ENCODE measurements around the gene SORCS2. TPM values are rescaled to one million over a fixed set of nuclear protein-coding genes. Genes with fewer than 3 reads are reported as not detected.

The SORCS2 gene
- total RNA-seq, 1 experiment from 2014 or later, result not detected

DNA sequence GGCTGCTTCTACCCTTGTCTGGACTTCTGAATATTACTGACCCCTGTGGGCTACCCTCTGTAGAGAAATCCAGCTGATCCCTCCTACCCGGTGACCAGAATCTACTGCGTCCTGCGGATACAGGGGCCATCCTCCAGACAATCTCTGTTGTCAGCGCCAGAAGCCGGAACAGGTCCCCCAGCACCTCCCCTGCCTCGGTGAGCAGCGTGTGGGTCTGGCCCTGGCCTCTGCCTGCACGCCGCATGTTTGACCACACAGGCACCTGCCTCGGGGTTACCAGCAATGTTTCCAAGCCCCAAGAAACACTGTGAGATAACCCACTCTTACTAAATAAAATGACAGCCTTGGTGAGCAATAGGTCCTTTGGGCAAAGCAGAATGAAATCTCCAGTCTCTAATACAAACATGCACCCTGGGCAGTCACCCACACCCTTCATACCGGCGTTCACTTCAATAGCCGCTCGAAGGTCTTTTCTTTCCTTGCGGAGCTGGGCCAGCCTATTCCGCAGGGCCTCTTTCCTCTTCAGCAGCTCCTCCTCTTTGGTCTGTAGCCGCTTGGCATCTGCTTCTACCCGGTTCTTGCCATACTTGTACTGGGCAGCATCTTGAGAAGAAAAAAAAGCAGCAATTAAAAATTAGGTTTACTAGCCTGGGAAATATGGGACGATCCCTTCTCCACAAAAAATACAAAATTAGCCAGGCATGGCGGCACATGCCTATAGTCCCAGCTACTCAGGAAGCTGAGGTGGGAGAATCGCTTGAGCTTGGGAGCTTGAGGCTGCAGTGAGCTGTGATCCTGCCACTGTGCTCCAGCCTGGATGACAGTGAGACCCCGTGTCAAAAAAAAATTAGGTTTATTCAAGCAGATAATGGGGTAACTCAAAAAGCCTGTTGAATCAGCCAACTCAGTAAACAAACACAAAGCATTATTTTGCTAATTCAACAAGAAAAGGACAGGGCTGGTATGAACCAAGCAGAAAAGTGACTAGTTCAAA, 582.3 kb downstream of the SORCS2 start:
- H3K27me3 Mint-ChIP-seq (ENCODE audit: unreplicated experiment), result no peaks in the 10 kb centered on the region
- intact Hi-C loops (cut with micrococcal nuclease; ENCODE audit: unreplicated experiment), result no loop called here
- no peaks in the 10 kb centered on the region for H3K9me3 Mint-ChIP-seq (ENCODE audit: low read depth, unreplicated experiment)
- H3K36me3 Mint-ChIP-seq (ENCODE audit: insufficient read depth, unreplicated experiment), result peaks cover 54% of the 10 kb centered on the region
- no peak for DNase-seq
- no peak for TF ChIP-seq CTCF (IDR thresholded peaks at IDR 0.05; ENCODE audit: unreplicated experiment)
- H3K27ac Mint-ChIP-seq (ENCODE audit: unreplicated experiment), result no peak overlapping the region
- no peak overlapping the region for H3K4me3 Mint-ChIP-seq (ENCODE audit: low read depth, unreplicated experiment)
- TSS peak; percentile 10 for BruUV-seq (replicated peaks)
- H3K4me1 Mint-ChIP-seq (ENCODE audit: low read depth, unreplicated experiment), result peaks cover 9% of the 10 kb centered on the region
- CTCF ChIA-PET, result no interaction called here

DNA sequence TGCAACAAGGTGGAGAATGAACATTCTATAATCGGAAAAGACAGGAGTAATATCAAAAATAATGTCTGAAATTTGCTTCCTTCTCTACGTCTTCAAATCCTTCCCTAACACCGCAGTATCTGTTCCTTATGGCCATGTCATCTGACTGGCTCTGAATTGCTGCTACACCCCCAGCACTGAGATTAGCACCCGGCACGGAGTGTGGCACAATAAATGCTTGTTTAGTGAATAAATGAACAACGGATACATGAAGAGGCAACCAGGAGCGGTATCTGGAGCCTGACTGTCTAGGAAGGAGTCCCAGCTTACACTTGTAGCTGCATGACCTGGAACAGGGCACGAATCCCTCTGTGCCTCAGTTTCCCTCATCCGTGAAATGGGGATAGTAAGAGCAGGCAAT, 583.1 kb downstream of the SORCS2 start:
- Mint-ChIP-seq H3K27ac (ENCODE audit: unreplicated experiment) (no peak overlapping the region), H3K4me1 (ENCODE audit: low read depth, unreplicated experiment) (peaks cover 2% of the 10 kb centered on the region), H3K4me3 (ENCODE audit: low read depth, unreplicated experiment) (no peak overlapping the region), H3K36me3 (ENCODE audit: insufficient read depth, unreplicated experiment) (peaks cover 47% of the 10 kb centered on the region), H3K9me3 (ENCODE audit: low read depth, unreplicated experiment) (no peaks in the 10 kb centered on the region), H3K27me3 (ENCODE audit: unreplicated experiment) (no peaks in the 10 kb centered on the region)
- DNase-seq, result no peak
- intact Hi-C loops (cut with micrococcal nuclease; ENCODE audit: unreplicated experiment), result no loop called here
- no TSS peak for BruUV-seq (replicated peaks)
- TF ChIP-seq CTCF (IDR thresholded peaks at IDR 0.05; ENCODE audit: unreplicated experiment), result no peak
- CTCF ChIA-PET, result interaction anchor here (0.6 kb wide), 1 partner anchor 93 kb away, joined by 11 read pairs; no protein-coding TSS in a partner anchor

DNA sequence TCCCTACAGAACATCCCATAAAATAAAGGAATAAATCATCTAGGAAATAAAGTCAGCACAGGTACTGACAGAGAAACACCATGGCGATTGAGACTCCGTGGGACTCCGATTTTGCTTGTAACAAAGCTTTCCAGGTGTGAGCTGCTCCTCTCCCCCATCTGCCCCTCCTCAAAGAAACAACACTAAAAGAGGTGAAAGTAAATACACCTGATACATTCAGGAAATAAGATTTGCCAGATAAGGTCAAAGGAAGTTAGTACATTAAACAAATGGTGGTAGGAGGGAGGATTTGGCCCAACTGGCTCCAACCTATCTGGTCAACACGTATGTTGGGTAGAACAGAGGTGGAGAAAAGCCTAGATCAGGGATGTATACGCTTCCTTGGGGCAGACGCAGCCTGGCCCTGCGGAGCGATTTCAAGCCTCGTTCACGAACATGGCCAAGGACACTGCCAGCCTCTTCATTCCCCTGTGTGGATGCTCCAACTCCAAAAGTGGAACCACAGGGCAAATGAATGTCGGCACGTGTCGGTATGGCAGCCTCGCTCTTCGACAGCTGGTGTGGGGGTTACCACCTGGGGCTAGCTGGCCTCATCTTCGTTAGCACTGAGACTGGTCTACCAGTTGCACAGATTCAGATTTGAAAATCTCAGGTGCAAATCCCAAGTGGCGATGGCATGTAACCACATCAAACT, 584.8 kb downstream of the SORCS2 start:
- peaks cover 34% of the 10 kb centered on the region for H3K36me3 Mint-ChIP-seq (ENCODE audit: insufficient read depth, unreplicated experiment)
- CTCF ChIA-PET, result no interaction called here
- intact Hi-C loops (cut with micrococcal nuclease; ENCODE audit: unreplicated experiment), result no loop called here
- no peak for TF ChIP-seq CTCF (IDR thresholded peaks at IDR 0.05; ENCODE audit: unreplicated experiment)
- no peak overlapping the region for H3K27ac Mint-ChIP-seq (ENCODE audit: unreplicated experiment)
- DNase-seq, result no peak
- no peaks in the 10 kb centered on the region for H3K4me1 Mint-ChIP-seq (ENCODE audit: low read depth, unreplicated experiment)
- no TSS peak for BruUV-seq (replicated peaks)
- no peaks in the 10 kb centered on the region for H3K27me3 Mint-ChIP-seq (ENCODE audit: unreplicated experiment)
- no peaks in the 10 kb centered on the region for H3K9me3 Mint-ChIP-seq (ENCODE audit: low read depth, unreplicated experiment)
- no peak overlapping the region for H3K4me3 Mint-ChIP-seq (ENCODE audit: low read depth, unreplicated experiment)

DNA sequence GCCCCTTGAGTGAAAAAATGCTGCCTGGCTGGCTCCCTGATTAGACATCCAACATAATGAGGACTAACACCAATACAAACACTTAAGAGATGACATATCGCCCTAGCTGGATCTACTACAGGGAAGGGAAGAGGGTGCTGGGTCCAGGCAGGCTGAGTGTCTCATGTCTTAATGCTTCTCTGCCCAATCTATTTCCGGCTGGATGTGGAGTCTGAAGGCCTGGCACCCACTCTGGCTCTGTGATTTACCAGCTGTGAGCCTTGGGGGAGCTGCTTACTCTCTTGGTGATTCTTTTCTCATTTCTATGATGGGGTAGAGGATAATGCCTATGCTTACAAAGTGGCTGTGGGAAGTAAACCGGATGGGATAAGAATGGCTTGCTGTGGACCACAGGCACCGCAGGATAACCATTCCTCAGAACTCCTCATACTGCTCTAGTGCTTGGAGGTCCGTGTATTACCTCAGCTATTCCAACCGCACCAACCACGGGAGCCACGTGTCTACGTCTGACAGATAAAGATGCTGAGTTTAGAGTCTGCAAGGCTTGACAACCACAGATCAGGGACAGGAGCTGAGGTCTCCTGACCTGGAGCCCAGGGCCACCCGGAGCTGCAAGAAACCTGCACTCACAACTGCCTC, 585.7 kb downstream of the SORCS2 start:
- Mint-ChIP-seq H3K27ac (ENCODE audit: unreplicated experiment) (no peak overlapping the region), H3K36me3 (ENCODE audit: insufficient read depth, unreplicated experiment) (peaks cover 29% of the 10 kb centered on the region), H3K9me3 (ENCODE audit: low read depth, unreplicated experiment) (no peaks in the 10 kb centered on the region), H3K4me3 (ENCODE audit: low read depth, unreplicated experiment) (no peak overlapping the region), H3K4me1 (ENCODE audit: low read depth, unreplicated experiment) (no peaks in the 10 kb centered on the region), H3K27me3 (ENCODE audit: unreplicated experiment) (no peaks in the 10 kb centered on the region)
- CTCF ChIA-PET, result no interaction called here
- no peak for DNase-seq
- TF ChIP-seq CTCF (IDR thresholded peaks at IDR 0.05; ENCODE audit: unreplicated experiment), result no peak
- intact Hi-C loops (cut with micrococcal nuclease; ENCODE audit: unreplicated experiment), result no loop called here
- no TSS peak for BruUV-seq (replicated peaks)
